Fibroblast of mammary gland (primary cell): Measurements from ENCODE around the gene KLHL9.

Experiments
- DNase-seq: peaks from one replicate; pipeline ENCODE4 v3.0.0-alpha.2; 2010; ENCODE audit warnings: low read depth
- H3K4me3 ChIP-seq: 2 replicates; pipeline ENCODE4 v1.5.1; 2011; ENCODE audit warnings: low read depth, mild to moderate bottlenecking, low read length, moderate library complexity; ENCODE audit not compliant: control insufficient read depth
- CTCF ChIP-seq: conservative IDR thresholded peaks from 2 replicates; pipeline ENCODE4 v1.5.1; 2011; ENCODE audit warnings: low read depth, low read length, inconsistent platforms; ENCODE audit not compliant: control insufficient read depth, insufficient read depth

The KLHL9 gene

GRCh38 chr9:21316860-21317259 is 18.3 kb downstream of the KLHL9 start:
- DNase-seq = no peak
- no peak for TF ChIP-seq CTCF
- H3K4me3 ChIP-seq = no peak overlapping the region

- no peak for TF ChIP-seq CTCF
- no peak overlapping the region for H3K4me3 ChIP-seq
- DNase-seq = no peak
Measured at GRCh38 chr9:21316032-21316842, 19.0 kb downstream of the KLHL9 start.

GRCh38 chr9:21314152-21314551 is 21.1 kb downstream of the KLHL9 start:
- no peak overlapping the region for H3K4me3 ChIP-seq
- TF ChIP-seq CTCF = no peak
- DNase-seq = no peak

GRCh38 chr9:21311889-21312288 is 23.3 kb downstream of the KLHL9 start:
- TF ChIP-seq CTCF = no peak
- no peak for DNase-seq
- no peak overlapping the region for H3K4me3 ChIP-seq

- no peak for DNase-seq
- no peak within 1 kb of the TSS for H3K4me3 ChIP-seq
- no peak for TF ChIP-seq CTCF
Measured at GRCh38 chr9:21305213-21305612, 30.0 kb downstream of the KLHL9 start, which contains the start of gene IFNA5. TSS of gene IFNA5 (minus strand) at chr9:21305313. CDS start at chr9:21305256, 57 bp downstream.

GRCh38 chr9:21295992-21296391 is 39.2 kb downstream of the KLHL9 start:
- no peak overlapping the region for H3K4me3 ChIP-seq
- no peak for DNase-seq
- no peak for TF ChIP-seq CTCF
